ENCODE measurements around the gene SH3YL1. TPM values are rescaled to one million over a fixed set of nuclear protein-coding genes. Genes with fewer than 3 reads are reported as not detected.

SH3YL1 gene
- polyA plus RNA-seq, 4 donors, result 75.5 to 133 (median 107) TPM

DNA sequence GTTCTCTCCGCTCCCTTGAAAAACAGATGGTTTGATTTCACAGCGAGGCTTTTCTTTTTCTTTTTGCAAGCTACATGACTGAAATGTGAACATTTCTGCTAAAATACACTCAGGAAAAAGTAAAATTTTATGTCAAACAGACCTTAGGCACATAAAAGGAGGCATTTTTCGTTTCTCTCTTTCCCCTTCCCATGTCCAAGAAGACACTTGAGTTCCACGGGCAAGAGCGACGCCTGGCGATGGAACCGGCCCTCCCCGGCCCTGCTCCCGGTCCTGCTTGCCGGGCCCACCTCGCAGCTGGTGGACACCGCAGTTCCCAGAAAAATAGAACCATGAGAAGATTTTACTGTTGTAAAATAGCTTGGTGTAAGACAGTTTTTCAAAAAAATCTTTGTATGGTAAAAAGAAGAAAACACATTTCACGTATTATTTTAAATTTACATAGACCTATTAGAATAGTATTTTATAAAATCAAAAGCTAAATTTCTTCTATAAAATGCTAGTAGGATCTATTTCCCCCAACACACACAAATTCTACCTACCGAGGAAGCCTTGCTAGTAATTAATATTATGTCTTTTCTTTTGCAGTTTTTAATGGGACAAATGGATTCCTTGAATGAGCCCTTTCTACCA, 26.4 kb upstream of the SH3YL1 start:
- H3K27ac ChIP-seq (ENCODE audit: low read depth in 1 of 3, low read length in 2 of 3), result no peak overlapping the region
- peak overlapping the region in 2 of 3 donors; percentile 38 to 77 for H3K4me3 ChIP-seq (ENCODE audit: low read depth in 1 of 3, low read length in 3 of 3)

DNA sequence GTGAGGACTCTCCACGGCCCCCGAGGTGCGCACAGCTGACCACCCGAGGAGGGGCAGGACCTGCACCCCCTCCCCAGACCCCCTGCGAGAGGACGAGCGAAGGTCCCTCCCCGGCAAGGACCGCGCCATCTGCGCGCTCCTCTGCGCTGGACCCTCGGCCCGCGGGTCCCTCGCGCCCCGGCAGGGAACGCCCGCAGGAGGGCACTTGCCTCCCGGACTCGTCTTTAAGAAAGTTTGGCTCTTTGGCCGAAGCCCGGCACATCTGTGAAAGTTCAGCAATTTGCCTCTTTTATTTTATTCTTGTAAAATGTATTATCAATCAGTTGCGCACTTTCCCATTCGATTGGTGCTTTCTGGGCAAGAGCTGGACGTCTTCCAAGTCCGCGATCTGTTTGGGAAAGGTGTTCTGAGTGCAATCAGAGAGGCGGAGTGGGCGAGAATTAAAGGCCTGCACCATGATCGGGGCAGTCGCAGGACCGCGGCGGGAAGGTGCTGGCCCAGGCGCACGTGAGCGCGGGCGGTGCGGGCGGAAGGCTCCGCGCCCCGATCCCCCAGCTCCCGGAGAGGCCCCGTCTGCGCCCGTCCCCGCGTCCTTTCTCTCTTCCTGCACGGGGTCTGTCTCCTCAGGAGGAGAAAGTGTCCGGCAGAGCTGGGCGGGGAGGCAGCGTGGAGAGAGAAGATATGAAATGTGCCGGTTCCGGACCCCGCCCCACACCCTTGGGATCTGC, 25.7 kb upstream of the SH3YL1 start:
- DNase-seq (peak in 1 of 2 donors; percentile 62), FAIRE-seq (no peak)
- Histone ChIP-seq H3K36me3 (ENCODE audit: control insufficient read depth in 3 of 3, insufficient read depth in 2 of 3, low read depth in 1 of 3, low read length in 3 of 3) (peaks cover 0 to 4% (median 0%) of the 10 kb centered on the region in 3 donors), H3K4me3 (ENCODE audit: low read depth in 1 of 3, low read length in 3 of 3) (peak overlapping the region; percentile 34 to 77 (median 38)), H3K27me3 (ENCODE audit: control insufficient read depth in 3 of 3, insufficient read depth in 3 of 3, low read length in 3 of 3) (peaks cover 0 to 25% (median 7%) of the 10 kb centered on the region in 3 donors), H3K27ac (ENCODE audit: low read depth in 1 of 3, low read length in 2 of 3) (peak overlapping the region in 1 of 3 donors; percentile 36), H3K4me1 (ENCODE audit: control insufficient read depth in 3 of 3, insufficient read depth in 2 of 3, low read depth in 1 of 3, low read length in 2 of 3) (peaks cover 2 to 15% (median 3%) of the 10 kb centered on the region in 3 donors), H3K9me3 (ENCODE audit: control insufficient read depth in 2 of 2, insufficient read depth in 1 of 2, low read depth in 1 of 2, low read length in 1 of 2) (no peaks in the 10 kb centered on the region)
- WGBS, 3 donors, result 1 to 2% (median 1%) methylated on average over 54 to 60 of the region's 60 CpGs

More for the DNA sequence above, 26.4 kb upstream of the SH3YL1 start:
- 7 to 11% (median 8%) methylated on average over 15 of the region's 15 CpGs for WGBS, 3 donors
- Histone ChIP-seq H3K36me3 (ENCODE audit: control insufficient read depth in 3 of 3, insufficient read depth in 2 of 3, low read depth in 1 of 3, low read length in 3 of 3) (no peaks in the 10 kb centered on the region), H3K27me3 (ENCODE audit: control insufficient read depth in 3 of 3, insufficient read depth in 3 of 3, low read length in 3 of 3) (peaks cover 0 to 25% (median 7%) of the 10 kb centered on the region in 3 donors), H3K4me1 (ENCODE audit: control insufficient read depth in 3 of 3, insufficient read depth in 2 of 3, low read depth in 1 of 3, low read length in 2 of 3) (peaks cover 2 to 15% (median 3%) of the 10 kb centered on the region in 3 donors), H3K9me3 (ENCODE audit: control insufficient read depth in 2 of 2, insufficient read depth in 1 of 2, low read depth in 1 of 2, low read length in 1 of 2) (no peaks in the 10 kb centered on the region)
- FAIRE-seq (no peak), DNase-seq (peak; percentile 66 to 85)

DNA sequence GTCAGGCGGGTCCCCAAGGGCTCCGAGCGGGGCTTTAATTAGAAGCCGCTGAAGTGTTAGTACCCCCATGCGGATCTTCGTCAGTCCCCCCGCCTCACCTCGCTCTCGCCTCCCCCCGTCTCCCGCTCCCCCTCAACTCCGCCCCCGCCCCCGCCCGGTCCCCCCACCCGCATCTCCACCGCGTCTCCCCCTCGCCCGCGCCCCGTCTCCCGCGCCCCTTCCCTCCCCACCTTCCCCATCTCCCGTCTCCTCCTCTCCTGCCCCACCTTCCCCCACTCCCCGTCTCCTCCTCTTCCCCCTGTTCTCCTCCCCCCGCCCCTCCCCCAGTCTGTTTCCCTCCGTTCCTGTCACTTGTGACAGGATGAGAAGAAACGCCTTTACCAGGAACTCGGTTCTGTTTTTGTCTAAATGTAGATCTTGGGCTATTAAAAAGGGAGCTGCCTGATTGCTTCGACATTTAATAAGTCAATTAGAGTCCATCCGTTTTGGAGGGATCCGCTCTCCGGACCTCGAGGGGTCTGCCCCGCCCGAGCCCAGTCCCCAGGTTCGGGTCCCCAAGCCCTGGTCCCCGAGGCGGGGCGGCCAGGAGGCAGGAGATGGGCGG, 25.0 kb upstream of the SH3YL1 start:
- 1 to 3% (median 1%) methylated on average over 19 to 42 of the region's 42 CpGs for WGBS, 3 donors
- no peaks in the 10 kb centered on the region for H3K9me3 ChIP-seq (ENCODE audit: control insufficient read depth in 2 of 2, insufficient read depth in 1 of 2, low read depth in 1 of 2, low read length in 1 of 2)
- DNase-seq, result peak in 1 of 2 donors; percentile 25
- peaks cover 0 to 23% (median 7%) of the 10 kb centered on the region in 3 donors for H3K27me3 ChIP-seq (ENCODE audit: control insufficient read depth in 3 of 3, insufficient read depth in 3 of 3, low read length in 3 of 3)
- FAIRE-seq, result no peak
- H3K4me3 ChIP-seq (ENCODE audit: low read depth in 1 of 3, low read length in 3 of 3), result peak overlapping the region; percentile 13 to 77 (median 34)
- H3K27ac ChIP-seq (ENCODE audit: low read depth in 1 of 3, low read length in 2 of 3), result no peak overlapping the region
- H3K36me3 ChIP-seq (ENCODE audit: control insufficient read depth in 3 of 3, insufficient read depth in 2 of 3, low read depth in 1 of 3, low read length in 3 of 3), result peaks cover 0 to 4% (median 0%) of the 10 kb centered on the region in 3 donors
- peaks cover 2 to 15% (median 3%) of the 10 kb centered on the region in 3 donors for H3K4me1 ChIP-seq (ENCODE audit: control insufficient read depth in 3 of 3, insufficient read depth in 2 of 3, low read depth in 1 of 3, low read length in 2 of 3)

DNA sequence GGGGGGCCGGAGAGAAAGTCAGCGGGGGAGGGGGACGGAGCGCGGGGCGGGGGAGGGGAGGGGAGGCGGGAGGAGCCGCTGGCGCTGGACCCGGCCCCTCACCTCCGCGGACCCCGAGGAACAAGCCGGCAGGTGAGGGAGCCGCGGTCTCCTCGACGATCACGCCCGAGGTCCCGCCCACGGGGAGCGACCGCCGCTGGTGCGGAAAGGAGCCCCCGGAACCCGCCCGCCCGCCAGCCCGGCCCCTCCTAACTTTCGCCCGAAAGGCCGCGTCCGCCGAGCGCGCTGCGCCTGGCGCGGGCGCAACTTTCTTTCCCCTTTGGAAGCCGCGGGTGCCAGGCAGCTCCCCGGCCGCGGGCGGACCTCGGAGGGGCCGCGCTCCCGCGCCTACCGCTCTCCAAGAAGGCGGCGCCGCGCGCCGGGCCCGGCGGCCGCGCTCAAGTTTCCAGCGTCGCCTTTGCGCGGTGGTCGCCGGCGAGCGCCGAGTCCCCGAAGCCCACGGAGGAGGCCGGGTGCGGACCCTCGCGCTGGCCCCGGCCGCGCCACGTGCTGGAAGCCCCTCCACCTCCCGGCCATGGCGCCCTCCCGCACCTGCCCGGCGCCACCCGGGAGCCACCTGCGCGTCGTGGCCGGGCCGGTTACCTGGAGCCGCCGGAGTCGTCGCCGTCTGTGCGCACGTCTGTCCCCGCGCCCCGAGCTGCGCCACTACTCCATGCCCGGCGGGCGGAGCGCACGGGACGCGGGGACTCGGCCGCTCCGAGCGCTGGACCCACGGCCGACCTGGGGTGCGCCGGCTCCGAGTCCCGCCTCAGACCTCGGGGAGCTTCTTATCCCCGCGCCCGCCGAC, 24.3 kb upstream of the SH3YL1 start, which contains the start of gene ALKAL2:
ALKAL2 (minus strand) TSS at position 181 of the 847 bp plus-strand sequence. CDS start 256 bp downstream, outside the sequence.
- H3K27ac ChIP-seq (ENCODE audit: low read depth in 1 of 3, low read length in 2 of 3), result peak within 1 kb of the TSS in 1 of 3 donors; percentile 45
- DNase-seq, result peak in 1 of 2 donors; percentile 58
- H3K9me3 ChIP-seq (ENCODE audit: control insufficient read depth in 2 of 2, insufficient read depth in 1 of 2, low read depth in 1 of 2, low read length in 1 of 2), result no peaks in the 10 kb centered on the region
- WGBS, 3 donors, result 1% methylated on average over 84 to 128 of the region's 128 CpGs
- FAIRE-seq, result no peak
- peaks cover 2 to 15% (median 3%) of the 10 kb centered on the region in 3 donors for H3K4me1 ChIP-seq (ENCODE audit: control insufficient read depth in 3 of 3, insufficient read depth in 2 of 3, low read depth in 1 of 3, low read length in 2 of 3)
- peaks cover 0 to 23% (median 7%) of the 10 kb centered on the region in 3 donors for H3K27me3 ChIP-seq (ENCODE audit: control insufficient read depth in 3 of 3, insufficient read depth in 3 of 3, low read length in 3 of 3)
- H3K36me3 ChIP-seq (ENCODE audit: control insufficient read depth in 3 of 3, insufficient read depth in 2 of 3, low read depth in 1 of 3, low read length in 3 of 3), result peaks cover 0 to 4% (median 0%) of the 10 kb centered on the region in 3 donors
- peak within 1 kb of the TSS; percentile 30 to 77 (median 32) for H3K4me3 ChIP-seq (ENCODE audit: low read depth in 1 of 3, low read length in 3 of 3)

DNA sequence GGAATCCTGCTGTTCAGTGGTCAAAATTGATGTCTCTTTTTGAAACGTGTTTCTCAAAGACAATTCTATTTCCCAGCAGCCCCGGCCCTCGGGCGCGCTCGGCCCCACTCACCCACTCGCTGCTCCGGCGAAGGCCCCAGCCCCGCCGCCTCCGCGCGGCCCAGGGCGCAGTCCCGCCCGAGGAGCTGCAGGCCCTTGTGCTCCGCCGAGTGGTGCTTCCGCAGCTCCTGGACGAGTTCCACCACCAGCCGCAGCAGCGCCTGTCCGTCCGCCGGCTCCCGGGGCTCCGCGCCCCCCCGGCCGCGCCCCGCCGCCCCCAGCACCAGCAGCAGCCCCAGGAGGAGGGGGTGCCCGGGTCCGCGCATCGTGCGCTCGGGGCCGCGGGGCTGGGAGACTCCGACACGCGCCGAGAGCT, 23.6 kb upstream of the SH3YL1 start:
- Histone ChIP-seq H3K4me1 (ENCODE audit: control insufficient read depth in 3 of 3, insufficient read depth in 2 of 3, low read depth in 1 of 3, low read length in 2 of 3) (peaks cover 2 to 20% (median 3%) of the 10 kb centered on the region in 3 donors), H3K4me3 (ENCODE audit: low read depth in 1 of 3, low read length in 3 of 3) (peak overlapping the region; percentile 30 to 77 (median 32)), H3K27me3 (ENCODE audit: control insufficient read depth in 3 of 3, insufficient read depth in 3 of 3, low read length in 3 of 3) (peaks cover 0 to 23% (median 7%) of the 10 kb centered on the region in 3 donors), H3K27ac (ENCODE audit: low read depth in 1 of 3, low read length in 2 of 3) (no peak overlapping the region), H3K36me3 (ENCODE audit: control insufficient read depth in 3 of 3, insufficient read depth in 2 of 3, low read depth in 1 of 3, low read length in 3 of 3) (peaks cover 0 to 7% (median 0%) of the 10 kb centered on the region in 3 donors), H3K9me3 (ENCODE audit: control insufficient read depth in 2 of 2, insufficient read depth in 1 of 2, low read depth in 1 of 2, low read length in 1 of 2) (no peaks in the 10 kb centered on the region)
- FAIRE-seq (no peak), DNase-seq (peak in 1 of 2 donors; percentile 57)
- 0 to 2% (median 1%) methylated on average over 34 to 46 of the region's 46 CpGs for WGBS, 3 donors

DNA sequence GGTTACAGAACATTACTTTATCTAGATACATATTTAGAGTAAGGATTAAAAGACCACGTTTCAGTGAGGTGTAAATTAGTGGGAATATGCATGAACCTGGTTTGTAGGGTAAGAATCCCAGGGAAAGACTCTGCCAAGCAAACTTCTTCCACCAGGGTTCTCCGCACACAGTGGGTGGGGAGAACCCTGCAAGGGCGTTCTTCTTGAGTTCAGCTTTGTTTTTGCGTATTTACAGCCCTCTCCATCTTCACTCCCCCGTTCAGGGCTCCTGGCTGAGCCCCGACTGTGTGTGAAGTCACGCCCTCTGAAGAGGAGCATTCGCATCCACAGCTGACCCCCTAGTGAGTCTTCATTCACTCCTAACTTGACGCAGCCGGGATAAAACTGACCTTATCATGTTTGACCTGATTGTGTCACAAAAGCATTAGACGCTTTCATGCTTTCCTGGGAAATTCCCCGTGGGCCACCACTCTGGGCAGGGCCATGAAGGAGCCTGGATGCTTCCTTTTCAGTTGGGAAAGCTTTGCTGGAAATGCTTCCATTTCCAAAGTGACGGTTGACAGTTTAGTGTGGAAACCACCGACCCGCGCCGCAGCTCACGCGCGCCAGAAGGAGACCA, 23.1 kb upstream of the SH3YL1 start:
- peak in 1 of 2 donors; percentile 39 for DNase-seq
- Histone ChIP-seq H3K27ac (ENCODE audit: low read depth in 1 of 3, low read length in 2 of 3) (peak overlapping the region in 1 of 3 donors; percentile 0), H3K9me3 (ENCODE audit: control insufficient read depth in 2 of 2, insufficient read depth in 1 of 2, low read depth in 1 of 2, low read length in 1 of 2) (no peaks in the 10 kb centered on the region), H3K4me1 (ENCODE audit: control insufficient read depth in 3 of 3, insufficient read depth in 2 of 3, low read depth in 1 of 3, low read length in 2 of 3) (peaks cover 2 to 24% (median 3%) of the 10 kb centered on the region in 3 donors), H3K27me3 (ENCODE audit: control insufficient read depth in 3 of 3, insufficient read depth in 3 of 3, low read length in 3 of 3) (peaks cover 0 to 23% (median 7%) of the 10 kb centered on the region in 3 donors), H3K4me3 (ENCODE audit: low read depth in 1 of 3, low read length in 3 of 3) (peak overlapping the region in 2 of 3 donors; percentile 30 to 77), H3K36me3 (ENCODE audit: control insufficient read depth in 3 of 3, insufficient read depth in 2 of 3, low read depth in 1 of 3, low read length in 3 of 3) (peaks cover under 1 to 9% (median 3%) of the 10 kb centered on the region in 3 donors)
- no peak for FAIRE-seq
- 24 to 29% (median 26%) methylated on average over 20 of the region's 20 CpGs for WGBS, 3 donors

DNA sequence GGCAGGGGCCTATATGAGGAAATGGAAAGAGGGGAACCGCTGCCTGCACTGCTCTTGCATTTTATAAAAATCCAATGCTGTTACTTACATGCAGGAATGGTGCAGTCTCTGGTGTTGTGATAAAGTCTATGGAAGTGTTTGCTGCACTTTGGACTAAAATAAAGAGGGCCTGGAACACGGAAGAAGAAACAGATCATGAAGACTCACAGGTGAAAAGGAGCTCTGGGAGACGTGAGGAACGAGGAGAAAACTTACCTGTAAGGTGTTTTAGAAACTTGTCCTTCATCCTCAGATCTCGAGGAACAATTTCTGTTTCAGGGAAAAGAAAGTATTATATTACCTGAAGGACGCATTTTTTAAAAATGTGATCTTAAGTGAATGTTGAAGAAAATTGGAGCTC, 22.2 kb upstream of the SH3YL1 start:
- peaks cover 2 to 26% (median 3%) of the 10 kb centered on the region in 3 donors for H3K4me1 ChIP-seq (ENCODE audit: control insufficient read depth in 3 of 3, insufficient read depth in 2 of 3, low read depth in 1 of 3, low read length in 2 of 3)
- no peak overlapping the region for H3K27ac ChIP-seq (ENCODE audit: low read depth in 1 of 3, low read length in 2 of 3)
- no peaks in the 10 kb centered on the region for H3K9me3 ChIP-seq (ENCODE audit: control insufficient read depth in 2 of 2, insufficient read depth in 1 of 2, low read depth in 1 of 2, low read length in 1 of 2)
- 22 to 68% (median 42%) methylated on average over 6 of the region's 6 CpGs for WGBS, 3 donors
- H3K27me3 ChIP-seq (ENCODE audit: control insufficient read depth in 3 of 3, insufficient read depth in 3 of 3, low read length in 3 of 3), result peaks cover 0 to 23% (median 7%) of the 10 kb centered on the region in 3 donors
- peaks cover 3 to 15% (median 3%) of the 10 kb centered on the region in 3 donors for H3K36me3 ChIP-seq (ENCODE audit: control insufficient read depth in 3 of 3, insufficient read depth in 2 of 3, low read depth in 1 of 3, low read length in 3 of 3)
- DNase-seq (peak; percentile 50 to 75), FAIRE-seq (no peak)
- H3K4me3 ChIP-seq (ENCODE audit: low read depth in 1 of 3, low read length in 3 of 3), result peak overlapping the region in 2 of 3 donors; percentile 30 to 77
